ENCODE measurements around the gene POU3F3.

GRCh38 chr2:104820126-104820525 is 33.8 kb upstream of the POU3F3 start:
- TF ChIP-seq SIN3A (IDR thresholded peaks at IDR 0.05; ENCODE audit: borderline replicate concordance, insufficient read depth, low read depth, low read length) (no peak), CTCF (IDR thresholded peaks at IDR 0.05) (no peak)

All from Panc1 (cell line).